PFSK-1 (cell line): Measurements from ENCODE around the gene MFF.

Experiments used
- POLR2AphosphoS5 ChIP-seq: IDR thresholded peaks from 2 replicates; pipeline ENCODE4 v1.6.1; 2012; ENCODE audit warnings: low read depth, mild to moderate bottlenecking, control low read depth, low read length, moderate library complexity
- TAF1 ChIP-seq: IDR thresholded peaks from 2 replicates; pipeline ENCODE4 v1.6.1; 2012; ENCODE audit warnings: low read length, control low read depth, borderline replicate concordance; ENCODE audit not compliant: insufficient read depth
- TF ChIP-seq, protein P1 (sequence below), 2 experiments: IDR thresholded peaks; 2 replicates each; pipeline versions ENCODE4 v1.6.1 to v1.8.0; 2011 to 2012; ENCODE audit warnings: low read depth in 2 of 2, low read length in 2 of 2, control low read depth in 1 of 2, inconsistent platforms in 1 of 2, mild to moderate bottlenecking in 1 of 2, moderate library complexity in 1 of 2; ENCODE audit not compliant: insufficient read depth in 1 of 2

DNA sequence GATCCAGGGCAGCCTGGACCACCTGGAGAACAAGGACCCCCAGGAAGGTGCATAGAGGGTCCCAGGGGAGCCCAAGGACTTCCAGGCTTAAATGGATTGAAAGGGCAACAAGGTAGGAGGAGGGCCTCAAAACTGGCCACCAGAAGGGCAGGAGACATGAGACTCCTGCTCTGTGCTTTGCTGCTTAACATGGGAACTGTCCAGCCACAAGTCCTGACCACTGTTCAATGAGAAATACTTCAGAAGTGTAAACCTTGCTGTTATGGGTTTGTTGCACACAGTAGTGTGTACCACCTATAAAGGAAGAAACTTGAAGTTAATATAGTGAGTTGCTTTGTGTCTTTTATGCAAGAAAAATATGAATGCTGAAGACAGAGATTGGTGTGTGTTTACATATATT lies 44.2 kb upstream of the MFF start:
- TF ChIP-seq TAF1 (no peak), POLR2AphosphoS5 (no peak)
- TF ChIP-seq, protein P1, sequence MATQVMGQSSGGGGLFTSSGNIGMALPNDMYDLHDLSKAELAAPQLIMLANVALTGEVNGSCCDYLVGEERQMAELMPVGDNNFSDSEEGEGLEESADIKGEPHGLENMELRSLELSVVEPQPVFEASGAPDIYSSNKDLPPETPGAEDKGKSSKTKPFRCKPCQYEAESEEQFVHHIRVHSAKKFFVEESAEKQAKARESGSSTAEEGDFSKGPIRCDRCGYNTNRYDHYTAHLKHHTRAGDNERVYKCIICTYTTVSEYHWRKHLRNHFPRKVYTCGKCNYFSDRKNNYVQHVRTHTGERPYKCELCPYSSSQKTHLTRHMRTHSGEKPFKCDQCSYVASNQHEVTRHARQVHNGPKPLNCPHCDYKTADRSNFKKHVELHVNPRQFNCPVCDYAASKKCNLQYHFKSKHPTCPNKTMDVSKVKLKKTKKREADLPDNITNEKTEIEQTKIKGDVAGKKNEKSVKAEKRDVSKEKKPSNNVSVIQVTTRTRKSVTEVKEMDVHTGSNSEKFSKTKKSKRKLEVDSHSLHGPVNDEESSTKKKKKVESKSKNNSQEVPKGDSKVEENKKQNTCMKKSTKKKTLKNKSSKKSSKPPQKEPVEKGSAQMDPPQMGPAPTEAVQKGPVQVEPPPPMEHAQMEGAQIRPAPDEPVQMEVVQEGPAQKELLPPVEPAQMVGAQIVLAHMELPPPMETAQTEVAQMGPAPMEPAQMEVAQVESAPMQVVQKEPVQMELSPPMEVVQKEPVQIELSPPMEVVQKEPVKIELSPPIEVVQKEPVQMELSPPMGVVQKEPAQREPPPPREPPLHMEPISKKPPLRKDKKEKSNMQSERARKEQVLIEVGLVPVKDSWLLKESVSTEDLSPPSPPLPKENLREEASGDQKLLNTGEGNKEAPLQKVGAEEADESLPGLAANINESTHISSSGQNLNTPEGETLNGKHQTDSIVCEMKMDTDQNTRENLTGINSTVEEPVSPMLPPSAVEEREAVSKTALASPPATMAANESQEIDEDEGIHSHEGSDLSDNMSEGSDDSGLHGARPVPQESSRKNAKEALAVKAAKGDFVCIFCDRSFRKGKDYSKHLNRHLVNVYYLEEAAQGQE (IDR thresholded peaks at IDR 0.05; ENCODE audit: insufficient read depth in 1 of 2, low read depth in 2 of 2, low read length in 2 of 2), result peak; percentile 54 to 89; a peak in 3 of 4 replicates
